Esophagus squamous epithelium (tissue), 5 donors: Measurements from ENCODE around the gene CD96. TPM values are rescaled to one million over a fixed set of nuclear protein-coding genes. Genes with fewer than 3 reads are reported as not detected.

Experiments
- DNase-seq: peaks from one replicate; lab custom pipeline; 2025; lab: John Stamatoyannopoulos, UW
- H3K27ac ChIP-seq, 4 donors: fragments of 200-600 bp; sonication (generic); one replicate each; pipeline ENCODE4 v1.5.1; 2016 to 2019; ENCODE audit warnings: mild to moderate bottlenecking in 1 of 4
- H3K27me3 ChIP-seq, 4 donors: fragments of 200-600 bp; sonication (generic); 1 replicate in 3 of 4; 2 replicates in 1 of 4; pipeline versions ENCODE4 v1.5.1 to v1.6.0; 2017 to 2021; ENCODE audit warnings: antibody characterized with exemption in 1 of 4
- H3K36me3 ChIP-seq, 3 donors: fragments of 200-600 bp; sonication (generic); one replicate each; pipeline ENCODE4 v1.5.1; 2016 to 2019
- H3K4me1 ChIP-seq, 3 donors: fragments of 200-600 bp; sonication (generic); one replicate each; pipeline ENCODE4 v1.5.1; 2017 to 2019
- H3K4me3 ChIP-seq, 4 donors: fragments of 200-600 bp; sonication (generic); 1 replicate in 3 of 4; 2 replicates in 1 of 4; pipeline ENCODE4 v1.5.1; 2016 to 2019; ENCODE audit warnings: mild to moderate bottlenecking in 2 of 4, moderate library complexity in 1 of 4
- H3K9me3 ChIP-seq, 3 donors: fragments of 200-600 bp; sonication (generic); one replicate each; pipeline ENCODE4 v1.5.1; 2016 to 2019
- CTCF ChIP-seq, 6 experiments: fragments of 450-650 bp in 4 of 6; fragments of 200-600 bp in 2 of 6; sonication (generic) in 2 of 6; IDR thresholded peaks; one replicate each; pipeline ENCODE4 v1.5.1; 2016 to 2019; ENCODE audit warnings: antibody characterized with exemption in 6 of 6, mild to moderate bottlenecking in 4 of 6, moderate library complexity in 4 of 6
- POLR2A ChIP-seq, 4 donors: fragments of 450-650 bp; IDR thresholded peaks; one replicate each; pipeline ENCODE4 v1.6.1; 2017; ENCODE audit warnings: antibody characterized with exemption in 4 of 4, mild to moderate bottlenecking in 4 of 4, moderate library complexity in 3 of 4
- WGBS, 2 donors: methylation state at CpG; one replicate each; pipeline ENCODE4 v1.1.5; 2018; 5-methylcytosine and 5-hydroxymethylcytosine counted together
- intact Hi-C: fragments of 100-400 bp; cut with DNase I; formaldehyde crosslinking; loops from one replicate; pipeline ENCODE4 v1.15.0; 2022
- total RNA-seq, 4 donors: library from RNA; depleted of rRNA; stranded (reverse); fragments of >200 nt; gene quantifications; one replicate each; pipeline ENCODE4 v1.1.0, GENCODE V29; 2016
- donor health status: DM: yes; HTN: yes; CAD: no.

Gene CD96
- total RNA-seq, 4 donors from 2014 or later, result 2.4 to 6.9 (median 2.9) TPM

GRCh38 chr3:111571907-111572460 is 30.0 kb downstream of the CD96 start:
- Histone ChIP-seq H3K4me3 (no peak overlapping the region), H3K36me3 (no peaks in the 10 kb centered on the region), H3K4me1 (no peaks in the 10 kb centered on the region), H3K27me3 (no peaks in the 10 kb centered on the region), H3K27ac (no peak overlapping the region), H3K9me3 (no peaks in the 10 kb centered on the region)
- intact Hi-C loops, result loop anchor here (10.0 kb wide), 1 partner anchor 113 kb away; no protein-coding TSS in a partner anchor
- WGBS, 2 donors, result 84 to 89% methylated on average over 6 of the region's 6 CpGs
- TF ChIP-seq CTCF (IDR thresholded peaks at IDR 0.05) (no peak), POLR2A (IDR thresholded peaks at IDR 0.05) (no peak)
- no peak for DNase-seq

GRCh38 chr3:111577113-111577512 is 35.1 kb downstream of the CD96 start:
- H3K27me3 ChIP-seq, result peaks cover 0 to 19% (median 0%) of the 10 kb centered on the region in 4 donors
- H3K9me3 ChIP-seq, result no peaks in the 10 kb centered on the region
- H3K4me1 ChIP-seq, result no peaks in the 10 kb centered on the region
- no peak overlapping the region for H3K4me3 ChIP-seq
- WGBS, 2 donors, result 21% methylated on average over 1 of the region's 1 CpG
- TF ChIP-seq POLR2A (IDR thresholded peaks at IDR 0.05) (no peak), CTCF (IDR thresholded peaks at IDR 0.05) (no peak)
- H3K27ac ChIP-seq, result no peak overlapping the region
- intact Hi-C loops, result loop anchor here (10.0 kb wide), 1 partner anchor 108 kb away; no protein-coding TSS in a partner anchor
- H3K36me3 ChIP-seq, result no peaks in the 10 kb centered on the region
- DNase-seq, result no peak

GRCh38 chr3:111577798-111578685 is 36.0 kb downstream of the CD96 start:
- TF ChIP-seq POLR2A (IDR thresholded peaks at IDR 0.05), result no peak
- peak in 5 of 6 experiments; percentile 11 to 77 (median 24) for TF ChIP-seq CTCF (IDR thresholded peaks at IDR 0.05)
- DNase-seq, result no peak
- H3K4me1 ChIP-seq, result no peaks in the 10 kb centered on the region
- intact Hi-C loops, result loop anchor here (10.0 kb wide), 1 partner anchor 107 kb away; no protein-coding TSS in a partner anchor
- H3K36me3 ChIP-seq, result no peaks in the 10 kb centered on the region
- no peak overlapping the region for H3K4me3 ChIP-seq
- peaks cover 0 to 28% (median 0%) of the 10 kb centered on the region in 4 donors for H3K27me3 ChIP-seq
- no peaks in the 10 kb centered on the region for H3K9me3 ChIP-seq
- WGBS, 2 donors, result 66 to 67% methylated on average over 4 of the region's 4 CpGs
- H3K27ac ChIP-seq, result no peak overlapping the region

- WGBS, 2 donors, result 90 to 96% methylated on average over 4 of the region's 4 CpGs
- Histone ChIP-seq H3K27me3 (peaks cover 0 to 36% (median 0%) of the 10 kb centered on the region in 4 donors), H3K36me3 (no peaks in the 10 kb centered on the region), H3K4me3 (no peak overlapping the region), H3K27ac (no peak overlapping the region), H3K4me1 (no peaks in the 10 kb centered on the region), H3K9me3 (no peaks in the 10 kb centered on the region)
- TF ChIP-seq POLR2A (IDR thresholded peaks at IDR 0.05) (no peak), CTCF (IDR thresholded peaks at IDR 0.05) (no peak)
- no peak for DNase-seq
- intact Hi-C loops, result loop anchor here (10.0 kb wide), 1 partner anchor 106 kb away; no protein-coding TSS in a partner anchor
Observed at GRCh38 chr3:111578867-111579266, 36.9 kb downstream of the CD96 start.

- H3K4me1 ChIP-seq, result no peaks in the 10 kb centered on the region
- H3K9me3 ChIP-seq, result no peaks in the 10 kb centered on the region
- peaks cover 0 to 43% (median 0%) of the 10 kb centered on the region in 4 donors for H3K27me3 ChIP-seq
- no peak for DNase-seq
- H3K27ac ChIP-seq, result no peak overlapping the region
- no peak overlapping the region for H3K4me3 ChIP-seq
- TF ChIP-seq CTCF (IDR thresholded peaks at IDR 0.05), result no peak
- TF ChIP-seq POLR2A (IDR thresholded peaks at IDR 0.05), result no peak
- no peaks in the 10 kb centered on the region for H3K36me3 ChIP-seq
- WGBS, 2 donors, result 84 to 91% methylated on average over 5 of the region's 5 CpGs
- intact Hi-C loops, result loop anchor here (10.0 kb wide), 1 partner anchor 105 kb away; no protein-coding TSS in a partner anchor
Observed at GRCh38 chr3:111579495-111579894, 37.5 kb downstream of the CD96 start.
